Mucosa of descending colon (tissue), 3 donors: ENCODE measurements around the gene IWS1. TPM values are rescaled to one million over a fixed set of nuclear protein-coding genes. Genes with fewer than 3 reads are reported as not detected.

Source experiments
- ATAC-seq: fragments of 200-7000 bp; cut with Tn5 transposase; one replicate; pipeline ENCODE4 v1.9.1; 2020; ENCODE audit warnings: mild to moderate bottlenecking, moderate library complexity
- DNase-seq, 3 donors: peaks; one replicate each; pipeline ENCODE4 v3.0.0-alpha.2; 2020
- H3K36me3 ChIP-seq: fragments of 200-600 bp; one replicate; pipeline ENCODE4 v1.8.0; 2021; ENCODE audit warnings: low read depth, mild to moderate bottlenecking
- H3K4me1 ChIP-seq: fragments of 200-600 bp; one replicate; pipeline ENCODE4 v1.8.0; 2021; ENCODE audit warnings: low read depth, mild to moderate bottlenecking
- H3K4me3 ChIP-seq: fragments of 200-600 bp; one replicate; pipeline ENCODE4 v1.8.0; 2021; ENCODE audit warnings: mild to moderate bottlenecking
- H3K9me3 ChIP-seq: fragments of 200-600 bp; one replicate; pipeline ENCODE4 v1.8.0; 2021; ENCODE audit warnings: mild to moderate bottlenecking
- CTCF ChIP-seq: fragments of 200-600 bp; IDR thresholded peaks from one replicate; pipeline ENCODE4 v1.8.0; 2022; ENCODE audit warnings: antibody characterized with exemption, mild to moderate bottlenecking
- intact Hi-C, 2 donors: fragments of 100-400 bp; cut with DNase I in 1 of 2; cut with micrococcal nuclease in 1 of 2; formaldehyde crosslinking; loops; one replicate each; pipeline versions ENCODE4 v1.11.0 to v1.11.1; 2022; cut with DNase I, micrococcal nuclease
- total RNA-seq, 3 donors: library from RNA; stranded (reverse); fragmentation: NEBNext Ultra II Directional in 2 of 3; extraction: Animal tissue kit (Norgen Biotek cat#: 25700) in 2 of 3; gene quantifications; one replicate each; pipeline versions ENCODE4 v1.2.1 to v1.2.4, GENCODE V29; 2021 to 2023
- donor health status: DM: no; HTN: no; CAD: no; lungs with moderate emphysema.
- donor health status: DM: no; HTN: no; CAD: no.
- donor health status: DM: no; HTN: yes; CAD: no.

Gene IWS1
- total RNA-seq, 3 donors from 2014 or later: 32.3 to 38.4 (median 33.2) TPM

DNA sequence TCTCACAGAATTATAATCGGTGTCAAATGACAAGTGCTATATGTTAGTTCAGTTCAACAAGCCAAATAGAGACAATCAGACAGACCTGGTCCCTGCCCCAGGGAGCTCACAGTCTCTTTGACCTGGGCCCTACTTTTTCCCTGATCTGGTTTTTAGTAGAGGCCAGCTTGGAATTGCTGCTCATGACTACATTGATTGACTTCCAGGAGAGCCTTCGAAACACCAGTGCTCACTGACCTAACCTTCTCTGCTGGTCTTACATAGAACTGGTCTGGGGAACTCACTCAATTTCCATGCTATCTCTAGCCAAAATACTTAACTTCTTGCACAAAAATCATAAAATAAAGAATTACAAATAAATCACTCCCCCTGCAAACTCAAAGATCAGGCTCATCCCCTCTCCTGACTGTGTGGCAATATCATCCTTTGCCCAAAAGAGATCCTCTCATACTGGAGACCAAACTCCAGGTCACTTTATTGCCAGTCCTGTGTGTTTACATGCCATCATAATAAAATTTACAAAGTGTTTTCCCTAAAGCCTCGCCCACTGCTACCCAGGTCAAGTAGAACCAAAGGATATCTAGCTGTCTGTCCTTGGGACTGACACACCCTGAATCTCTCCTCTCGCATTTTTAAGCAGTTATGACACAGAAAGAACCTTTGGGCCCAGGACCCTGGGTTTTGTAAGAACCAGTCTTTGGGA, 54.9 kb downstream of the IWS1 start:
- Histone ChIP-seq H3K4me1 (peaks cover 16% of the 10 kb centered on the region), H3K9me3 (peaks cover 2% of the 10 kb centered on the region), H3K4me3 (no peak overlapping the region), H3K36me3 (no peaks in the 10 kb centered on the region)
- peak in 1 of 3 donors; percentile 66 for DNase-seq
- intact Hi-C loops: loop anchor here (10.0 kb wide), 2 partner anchors 137 to 147 kb away; no protein-coding TSS in a partner anchor
- no peak for TF ChIP-seq CTCF
- ATAC-seq: peak; percentile 90

DNA sequence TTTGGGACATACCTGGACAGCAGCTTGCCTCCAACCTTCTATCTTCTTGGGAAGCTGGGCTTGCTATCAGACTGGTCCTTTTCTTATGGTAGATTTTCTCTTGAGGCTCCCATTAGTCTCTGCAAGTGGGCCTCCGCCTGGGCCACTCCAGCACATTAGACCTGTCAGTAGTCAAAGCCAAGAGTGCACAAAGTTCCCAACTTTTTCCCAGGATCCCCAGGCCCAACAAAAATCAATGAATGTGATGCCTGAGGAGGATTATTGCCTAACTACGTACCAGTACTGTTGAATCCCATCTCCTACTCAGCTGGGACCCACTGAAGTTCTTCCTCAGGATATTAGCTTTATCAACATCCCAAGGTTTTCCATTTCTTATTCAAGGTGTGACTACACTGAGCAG, 56.3 kb downstream of the IWS1 start:
- no peaks in the 10 kb centered on the region for H3K9me3 ChIP-seq
- no peak for ATAC-seq
- H3K36me3 ChIP-seq: no peaks in the 10 kb centered on the region
- no peak for TF ChIP-seq CTCF
- H3K4me3 ChIP-seq: no peak overlapping the region
- intact Hi-C loops: loop anchor here (10.0 kb wide), 2 partner anchors 135 to 145 kb away; no protein-coding TSS in a partner anchor
- DNase-seq: no peak
- H3K4me1 ChIP-seq: peaks cover 16% of the 10 kb centered on the region

GRCh38 chr2:127469051-127469450, 57.2 kb downstream of the IWS1 start:
- no peak for TF ChIP-seq CTCF
- DNase-seq: no peak
- intact Hi-C loops: no loop called here

GRCh38 chr2:127465258-127465657, 61.0 kb downstream of the IWS1 start:
- Histone ChIP-seq H3K4me3 (no peak overlapping the region), H3K36me3 (no peaks in the 10 kb centered on the region), H3K4me1 (no peaks in the 10 kb centered on the region), H3K9me3 (no peaks in the 10 kb centered on the region)
- no peak for TF ChIP-seq CTCF
- DNase-seq (no peak), ATAC-seq (no peak)
- intact Hi-C loops: no loop called here

More at GRCh38 chr2:127469051-127469450, 57.2 kb downstream of the IWS1 start:
- no peak for ATAC-seq
- Histone ChIP-seq H3K4me3 (no peak overlapping the region), H3K4me1 (peaks cover 16% of the 10 kb centered on the region), H3K36me3 (no peaks in the 10 kb centered on the region), H3K9me3 (no peaks in the 10 kb centered on the region)

DNA sequence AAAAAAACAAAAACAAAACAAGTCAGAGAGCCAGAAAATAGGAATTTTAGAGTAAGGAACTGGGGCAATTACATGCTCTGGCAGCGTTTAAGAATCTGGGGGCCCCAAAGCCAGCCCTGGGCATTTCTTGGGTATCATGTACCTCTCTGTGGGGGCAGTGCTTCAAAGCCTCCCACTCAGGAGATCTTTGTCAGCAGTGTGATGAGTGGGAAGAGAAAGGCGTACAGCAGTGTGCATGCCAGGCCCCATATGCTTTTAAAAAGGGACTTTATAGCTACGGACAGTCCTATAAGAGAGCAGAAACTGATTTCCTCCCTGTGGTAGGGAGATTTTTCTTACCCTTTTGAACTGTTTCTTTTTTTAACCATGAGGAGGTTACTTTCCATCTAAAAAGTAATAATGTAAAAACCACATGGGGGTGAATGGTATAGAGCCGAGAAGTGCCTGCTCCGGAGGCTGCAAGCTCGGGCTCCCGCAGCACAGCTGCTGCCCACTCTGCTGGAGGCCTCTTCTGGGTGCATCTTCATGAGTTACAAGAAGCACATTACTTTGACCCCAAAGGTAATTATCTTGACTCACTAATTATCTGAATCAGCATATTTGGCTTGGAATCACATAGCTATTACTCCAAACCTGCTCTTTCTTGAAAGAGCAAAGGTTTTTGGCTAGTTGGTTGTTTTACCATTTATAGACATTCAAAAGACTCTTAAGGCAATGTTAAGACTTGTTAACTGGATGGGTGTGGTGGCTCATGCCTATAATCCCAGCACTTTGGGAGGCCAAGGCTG, 61.6 kb downstream of the IWS1 start:
- no peaks in the 10 kb centered on the region for H3K36me3 ChIP-seq
- DNase-seq: no peak
- H3K4me3 ChIP-seq: no peak overlapping the region
- no peaks in the 10 kb centered on the region for H3K9me3 ChIP-seq
- H3K4me1 ChIP-seq: no peaks in the 10 kb centered on the region
- no peak for TF ChIP-seq CTCF
- peak; percentile 21 for ATAC-seq
- intact Hi-C loops: no loop called here
